NCI-H146 treated with DMSO at 0.1 percent for 48 hours (cell line): ENCODE measurements around the gene GLIPR2.
"Not testable (repeated sequence)": the region's sequence is repeated elsewhere in the genome, so short reads cannot be mapped to it uniquely, and the experiment has no call there.

Experiments
- DNase-seq: peaks from one replicate; lab custom pipeline; 2025; ENCODE audit not compliant: unreplicated experiment; lab: John Stamatoyannopoulos, UW

GLIPR2 gene

GRCh38 chr9:36143245-36143641 lies 6.7 kb downstream of the GLIPR2 start:
- DNase-seq: no peak

- no peak for DNase-seq
Measured at GRCh38 chr9:36144309-36145232, 8.0 kb downstream of the GLIPR2 start.

- no peak for DNase-seq
Measured at GRCh38 chr9:36145970-36146369, 9.4 kb downstream of the GLIPR2 start.

GRCh38 chr9:36146651-36147050 lies 10.1 kb downstream of the GLIPR2 start:
- DNase-seq: no peak

- no peak for DNase-seq
Measured at GRCh38 chr9:36147441-36148175, 11.1 kb downstream of the GLIPR2 start.

- no peak for DNase-seq
Measured at GRCh38 chr9:36148311-36149051, 11.9 kb downstream of the GLIPR2 start.

GRCh38 chr9:36149197-36149596 lies 12.7 kb downstream of the GLIPR2 start:
- DNase-seq: no peak

GRCh38 chr9:36150574-36151315 lies 14.2 kb downstream of the GLIPR2 start:
- no peak for DNase-seq

- DNase-seq: no peak
Measured at GRCh38 chr9:36151316-36152210, 15.0 kb downstream of the GLIPR2 start.

GRCh38 chr9:36152741-36153438 lies 16.4 kb downstream of the GLIPR2 start:
- DNase-seq: no peak

- no peak for DNase-seq
Measured at GRCh38 chr9:36153746-36154145, 17.2 kb downstream of the GLIPR2 start.

- peak; percentile 22 for DNase-seq
Measured at GRCh38 chr9:36154331-36154952, 17.9 kb downstream of the GLIPR2 start.

- no peak for DNase-seq
Measured at GRCh38 chr9:36156116-36156515, 19.6 kb downstream of the GLIPR2 start.

GRCh38 chr9:36158122-36158521 lies 21.6 kb downstream of the GLIPR2 start:
- no peak for DNase-seq

GRCh38 chr9:36158917-36159316 lies 22.4 kb downstream of the GLIPR2 start:
- DNase-seq: no peak

GRCh38 chr9:36159509-36159908 lies 23.0 kb downstream of the GLIPR2 start:
- not testable (repeated sequence) for DNase-seq

GRCh38 chr9:36160126-36160525 lies 23.6 kb downstream of the GLIPR2 start:
- not testable (repeated sequence) for DNase-seq

- no peak for DNase-seq
Measured at GRCh38 chr9:36161187-36161586, 24.7 kb downstream of the GLIPR2 start.
